HUES6 (cell line): ENCODE results near the gene SELP.

ENCODE experiments used
- H3K27ac ChIP-seq: 2 replicates; pipeline ENCODE4 v1.7.0; 2013; ENCODE audit warnings: low read depth, mild to moderate bottlenecking, low read length, inconsistent platforms
- H3K27me3 ChIP-seq: 2 replicates; pipeline ENCODE4 v1.6.1; 2013; ENCODE audit warnings: low read length; ENCODE audit not compliant: control insufficient read depth, insufficient read depth
- H3K36me3 ChIP-seq: 2 replicates; pipeline ENCODE4 v1.6.1; 2013; ENCODE audit warnings: low read length; ENCODE audit not compliant: control insufficient read depth, insufficient read depth
- H3K4me1 ChIP-seq: 2 replicates; pipeline ENCODE4 v1.6.1; 2013; ENCODE audit warnings: low read length; ENCODE audit not compliant: control insufficient read depth, insufficient read depth
- H3K4me3 ChIP-seq: 2 replicates; pipeline ENCODE4 v1.5.1; 2013; ENCODE audit warnings: low read depth, low read length
- H3K9ac ChIP-seq: one replicate; pipeline ENCODE4 v1.6.1; 2013; ENCODE audit warnings: mild to moderate bottlenecking, low read length
- H3K9me3 ChIP-seq: 2 replicates; pipeline ENCODE4 v1.6.1; 2013; ENCODE audit warnings: low read depth, low read length; ENCODE audit not compliant: control insufficient read depth, insufficient read depth

SELP gene

DNA sequence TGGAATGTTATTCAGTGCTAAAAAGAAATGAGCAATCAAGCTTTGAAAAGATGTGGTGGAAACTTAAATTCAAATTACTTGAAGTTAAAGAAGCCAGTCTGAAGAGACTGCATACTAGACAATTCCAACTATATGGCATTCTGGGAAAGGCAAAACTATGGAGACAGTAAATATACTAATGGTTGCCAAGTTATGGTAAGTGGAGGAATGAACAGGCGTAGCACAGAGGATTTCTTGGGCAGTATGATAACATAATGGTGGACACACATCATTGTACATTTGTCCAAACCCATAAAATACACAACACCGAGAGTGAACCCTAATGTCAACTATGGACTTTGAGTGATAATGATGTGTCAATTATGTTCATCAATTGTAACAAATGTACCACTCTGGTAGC, 21.1 kb upstream of the SELP start:
- Histone ChIP-seq H3K4me1 (peaks cover 2% of the 10 kb centered on the region; the same call in 1 of the 2 replicates), H3K27ac (no peak overlapping the region), H3K4me3 (no peak overlapping the region), H3K9ac (no peak overlapping the region), H3K36me3 (no peaks in the 10 kb centered on the region), H3K27me3 (no peaks in the 10 kb centered on the region), H3K9me3 (no peaks in the 10 kb centered on the region)

- Histone ChIP-seq H3K27me3 (no peaks in the 10 kb centered on the region), H3K27ac (no peak overlapping the region), H3K4me3 (no peak overlapping the region), H3K36me3 (no peaks in the 10 kb centered on the region), H3K9ac (no peak overlapping the region), H3K4me1 (no peaks in the 10 kb centered on the region), H3K9me3 (no peaks in the 10 kb centered on the region)
These were observed 20.6 kb upstream of the SELP start for GRCh38 chr1:169650551-169650950.

GRCh38 chr1:169648709-169649108, 18.8 kb upstream of the SELP start:
- Histone ChIP-seq H3K36me3 (no peaks in the 10 kb centered on the region), H3K27ac (no peak overlapping the region)

GRCh38 chr1:169648187-169648586, 18.3 kb upstream of the SELP start:
- H3K27ac ChIP-seq: no peak overlapping the region
- H3K4me1 ChIP-seq: no peaks in the 10 kb centered on the region

More at GRCh38 chr1:169648709-169649108, 18.8 kb upstream of the SELP start:
- Histone ChIP-seq H3K9me3 (no peaks in the 10 kb centered on the region), H3K4me1 (no peaks in the 10 kb centered on the region), H3K27me3 (no peaks in the 10 kb centered on the region), H3K4me3 (no peak overlapping the region), H3K9ac (no peak overlapping the region)

DNA sequence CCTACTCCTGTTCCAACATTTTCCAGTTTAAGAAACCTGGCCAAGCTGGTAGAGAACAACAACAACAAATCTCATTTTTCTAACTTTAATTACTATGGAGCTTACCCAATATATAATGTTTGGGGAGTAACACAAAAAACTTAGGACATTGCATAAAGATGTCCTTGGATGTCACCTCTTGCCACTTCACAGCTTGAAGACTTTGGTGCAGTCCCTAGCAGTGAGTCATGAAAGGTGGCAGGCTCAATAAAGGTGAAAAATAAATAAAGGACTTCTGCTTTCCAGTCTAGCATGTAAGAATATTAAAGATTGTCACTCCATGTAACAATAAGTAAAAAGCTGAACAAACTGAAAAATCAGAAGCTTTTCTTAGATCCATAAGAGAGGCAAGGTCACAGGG, 17.6 kb upstream of the SELP start:
- Histone ChIP-seq H3K27me3 (no peaks in the 10 kb centered on the region), H3K36me3 (no peaks in the 10 kb centered on the region), H3K9ac (no peak overlapping the region), H3K4me3 (no peak overlapping the region), H3K27ac (no peak overlapping the region), H3K4me1 (no peaks in the 10 kb centered on the region), H3K9me3 (no peaks in the 10 kb centered on the region)

More at GRCh38 chr1:169648187-169648586, 18.3 kb upstream of the SELP start:
- Histone ChIP-seq H3K27me3 (no peaks in the 10 kb centered on the region), H3K4me3 (no peak overlapping the region), H3K9ac (no peak overlapping the region), H3K9me3 (no peaks in the 10 kb centered on the region), H3K36me3 (no peaks in the 10 kb centered on the region)

GRCh38 chr1:169644297-169644696, 14.4 kb upstream of the SELP start:
- Histone ChIP-seq H3K4me1 (no peaks in the 10 kb centered on the region), H3K27ac (no peak overlapping the region), H3K9ac (no peak overlapping the region)

DNA sequence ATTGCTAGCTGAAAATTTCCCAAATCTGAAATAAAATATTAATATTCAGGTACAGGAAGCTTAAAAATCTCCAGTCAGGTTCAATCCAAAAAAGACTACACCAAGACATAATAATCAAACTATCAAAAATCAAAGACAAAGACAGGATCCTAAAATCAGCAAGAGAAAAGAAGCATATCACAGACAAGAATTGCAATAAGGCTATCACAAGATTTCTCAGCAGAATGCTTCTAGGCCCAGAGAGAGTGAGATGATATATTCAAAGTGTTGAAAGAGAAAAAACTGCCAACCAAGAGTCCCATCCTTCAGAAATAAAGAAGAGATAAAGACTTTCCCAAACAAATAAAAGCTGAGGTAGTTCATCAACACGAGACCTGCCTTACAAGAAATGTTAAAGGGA, 5.0 kb upstream of the SELP start:
- Histone ChIP-seq H3K27me3 (no peaks in the 10 kb centered on the region), H3K27ac (no peak overlapping the region), H3K36me3 (no peaks in the 10 kb centered on the region), H3K4me3 (no peak overlapping the region), H3K9me3 (peaks cover 18% of the 10 kb centered on the region), H3K9ac (no peak overlapping the region), H3K4me1 (no peaks in the 10 kb centered on the region)

More at GRCh38 chr1:169644297-169644696, 14.4 kb upstream of the SELP start:
- Histone ChIP-seq H3K27me3 (no peaks in the 10 kb centered on the region), H3K36me3 (no peaks in the 10 kb centered on the region), H3K9me3 (no peaks in the 10 kb centered on the region), H3K4me3 (no peak overlapping the region)

- Histone ChIP-seq H3K36me3 (no peaks in the 10 kb centered on the region), H3K9me3 (peaks cover 18% of the 10 kb centered on the region)
These were observed 4.2 kb upstream of the SELP start for GRCh38 chr1:169634145-169634544.

GRCh38 chr1:169631249-169631648, 1.3 kb upstream of the SELP start:
- Histone ChIP-seq H3K36me3 (no peaks in the 10 kb centered on the region), H3K9me3 (peaks cover 18% of the 10 kb centered on the region), H3K4me3 (no peak overlapping the region), H3K9ac (no peak overlapping the region), H3K27ac (no peak overlapping the region), H3K27me3 (no peaks in the 10 kb centered on the region), H3K4me1 (no peaks in the 10 kb centered on the region)

More at GRCh38 chr1:169634145-169634544, 4.2 kb upstream of the SELP start:
- no peak overlapping the region for H3K4me3 ChIP-seq
- H3K4me1 ChIP-seq: no peaks in the 10 kb centered on the region
- no peaks in the 10 kb centered on the region for H3K27me3 ChIP-seq
- no peak overlapping the region for H3K9ac ChIP-seq
- H3K27ac ChIP-seq: no peak overlapping the region

DNA sequence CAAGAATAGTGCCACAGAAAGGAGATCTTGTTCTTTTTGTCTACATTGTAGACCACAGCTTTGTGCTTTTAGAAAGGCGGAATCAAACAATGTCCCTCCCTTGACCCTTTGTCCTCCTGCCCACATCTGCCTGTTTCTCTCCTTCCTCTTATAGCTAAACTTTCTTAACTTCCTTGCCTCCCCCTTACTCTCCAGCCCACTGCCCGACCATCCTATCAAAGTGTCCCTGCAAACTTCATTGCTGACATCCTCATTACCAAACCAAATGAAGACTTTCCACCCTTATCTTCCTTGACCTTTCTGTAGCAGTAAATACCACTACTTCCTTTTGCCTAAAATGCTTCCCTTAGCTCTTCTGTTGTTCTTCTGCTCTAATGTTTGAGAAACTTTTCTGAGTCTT, 5.0 kb downstream of the SELP start:
- Histone ChIP-seq H3K9ac (no peak overlapping the region), H3K27me3 (no peaks in the 10 kb centered on the region), H3K4me1 (no peaks in the 10 kb centered on the region), H3K9me3 (no peaks in the 10 kb centered on the region), H3K27ac (no peak overlapping the region), H3K4me3 (no peak overlapping the region), H3K36me3 (no peaks in the 10 kb centered on the region)

DNA sequence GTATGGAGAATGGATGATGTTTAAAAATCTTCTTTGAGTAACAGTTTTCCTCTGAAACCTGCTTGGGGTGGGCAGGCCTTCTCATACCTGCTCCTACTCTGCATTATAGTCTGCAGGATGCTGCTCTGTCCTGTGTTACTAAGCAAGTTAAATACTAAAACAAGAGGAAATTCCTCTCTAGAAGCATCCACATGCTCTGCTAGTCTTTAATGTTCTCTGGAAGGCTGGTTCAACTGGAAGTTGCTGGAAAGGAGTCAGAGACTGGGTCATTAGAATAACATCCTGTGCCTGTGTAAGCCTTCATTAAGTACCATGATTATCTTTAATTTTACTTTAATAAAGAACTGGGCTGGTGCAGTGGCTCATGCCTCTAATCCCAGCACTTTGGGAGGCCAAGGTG, 5.8 kb downstream of the SELP start:
- no peak overlapping the region for H3K9ac ChIP-seq
- no peaks in the 10 kb centered on the region for H3K27me3 ChIP-seq
- H3K4me3 ChIP-seq: no peak overlapping the region
- no peaks in the 10 kb centered on the region for H3K9me3 ChIP-seq
- H3K27ac ChIP-seq: no peak overlapping the region
- no peaks in the 10 kb centered on the region for H3K4me1 ChIP-seq
- no peaks in the 10 kb centered on the region for H3K36me3 ChIP-seq
